22Rv1 (cell line): ENCODE results near the gene FAM131A.

Experiments used
- H3K27ac ChIP-seq: fragments of 450-650 bp; 2 replicates; pipeline ENCODE4 v1.5.1; 2017
- ZFX ChIP-seq: fragments of 450-650 bp; IDR thresholded peaks from 2 replicates; pipeline ENCODE4 v1.6.1; 2017; ENCODE audit warnings: antibody characterized with exemption, borderline replicate concordance
- TF ChIP-seq, protein P1 (sequence below): fragments of 450-650 bp; IDR thresholded peaks from 2 replicates; pipeline ENCODE4 v1.5.1; 2017; ENCODE audit warnings: mild to moderate bottlenecking

FAM131A gene

DNA sequence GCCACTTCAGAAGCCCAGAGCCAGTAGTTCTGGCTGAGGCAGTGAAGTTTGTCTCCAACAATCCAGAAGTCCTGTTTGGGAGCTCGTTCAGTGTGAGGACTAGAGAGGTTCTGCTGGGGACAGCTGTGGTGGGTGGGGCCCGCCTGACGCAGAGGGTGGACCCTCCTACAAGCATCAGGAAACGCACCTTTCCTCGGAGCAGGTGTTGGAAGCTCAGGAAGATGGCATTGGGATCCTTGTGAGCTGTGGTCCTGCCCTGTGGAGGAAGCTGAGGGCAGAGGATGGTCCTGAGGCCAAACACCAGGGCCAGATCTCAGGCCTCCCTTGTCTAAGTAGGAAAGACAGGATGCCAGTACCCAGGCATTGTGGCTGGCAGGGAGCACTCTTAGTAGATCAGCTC, 35.5 kb downstream of the FAM131A start:
- no peak for TF ChIP-seq ZFX
- TF ChIP-seq, protein P1, sequence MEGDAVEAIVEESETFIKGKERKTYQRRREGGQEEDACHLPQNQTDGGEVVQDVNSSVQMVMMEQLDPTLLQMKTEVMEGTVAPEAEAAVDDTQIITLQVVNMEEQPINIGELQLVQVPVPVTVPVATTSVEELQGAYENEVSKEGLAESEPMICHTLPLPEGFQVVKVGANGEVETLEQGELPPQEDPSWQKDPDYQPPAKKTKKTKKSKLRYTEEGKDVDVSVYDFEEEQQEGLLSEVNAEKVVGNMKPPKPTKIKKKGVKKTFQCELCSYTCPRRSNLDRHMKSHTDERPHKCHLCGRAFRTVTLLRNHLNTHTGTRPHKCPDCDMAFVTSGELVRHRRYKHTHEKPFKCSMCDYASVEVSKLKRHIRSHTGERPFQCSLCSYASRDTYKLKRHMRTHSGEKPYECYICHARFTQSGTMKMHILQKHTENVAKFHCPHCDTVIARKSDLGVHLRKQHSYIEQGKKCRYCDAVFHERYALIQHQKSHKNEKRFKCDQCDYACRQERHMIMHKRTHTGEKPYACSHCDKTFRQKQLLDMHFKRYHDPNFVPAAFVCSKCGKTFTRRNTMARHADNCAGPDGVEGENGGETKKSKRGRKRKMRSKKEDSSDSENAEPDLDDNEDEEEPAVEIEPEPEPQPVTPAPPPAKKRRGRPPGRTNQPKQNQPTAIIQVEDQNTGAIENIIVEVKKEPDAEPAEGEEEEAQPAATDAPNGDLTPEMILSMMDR = no peak
- H3K27ac ChIP-seq = no peak overlapping the region

DNA sequence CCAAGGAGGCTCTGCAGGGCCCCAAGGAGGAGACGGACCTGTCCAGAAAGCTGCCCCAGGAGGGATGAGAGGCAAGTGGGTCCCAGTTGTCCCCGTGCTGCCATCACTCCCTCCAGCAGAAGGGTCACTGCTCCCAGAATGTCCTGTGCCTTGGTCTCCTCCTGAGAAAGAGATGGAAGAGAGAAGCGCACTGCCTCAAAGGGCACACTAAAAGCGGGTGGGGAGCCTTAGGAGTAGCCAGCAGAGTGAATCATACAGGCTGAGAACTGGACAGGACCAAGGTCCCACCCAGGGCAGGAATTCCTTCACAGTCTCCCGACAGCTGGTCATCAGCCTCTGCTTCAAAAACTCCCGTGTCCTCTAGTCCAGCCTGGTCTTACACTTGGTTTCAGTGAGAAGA, 36.0 kb downstream of the FAM131A start:
- TF ChIP-seq, protein P1 = no peak
- no peak for TF ChIP-seq ZFX
- H3K27ac ChIP-seq = no peak overlapping the region

DNA sequence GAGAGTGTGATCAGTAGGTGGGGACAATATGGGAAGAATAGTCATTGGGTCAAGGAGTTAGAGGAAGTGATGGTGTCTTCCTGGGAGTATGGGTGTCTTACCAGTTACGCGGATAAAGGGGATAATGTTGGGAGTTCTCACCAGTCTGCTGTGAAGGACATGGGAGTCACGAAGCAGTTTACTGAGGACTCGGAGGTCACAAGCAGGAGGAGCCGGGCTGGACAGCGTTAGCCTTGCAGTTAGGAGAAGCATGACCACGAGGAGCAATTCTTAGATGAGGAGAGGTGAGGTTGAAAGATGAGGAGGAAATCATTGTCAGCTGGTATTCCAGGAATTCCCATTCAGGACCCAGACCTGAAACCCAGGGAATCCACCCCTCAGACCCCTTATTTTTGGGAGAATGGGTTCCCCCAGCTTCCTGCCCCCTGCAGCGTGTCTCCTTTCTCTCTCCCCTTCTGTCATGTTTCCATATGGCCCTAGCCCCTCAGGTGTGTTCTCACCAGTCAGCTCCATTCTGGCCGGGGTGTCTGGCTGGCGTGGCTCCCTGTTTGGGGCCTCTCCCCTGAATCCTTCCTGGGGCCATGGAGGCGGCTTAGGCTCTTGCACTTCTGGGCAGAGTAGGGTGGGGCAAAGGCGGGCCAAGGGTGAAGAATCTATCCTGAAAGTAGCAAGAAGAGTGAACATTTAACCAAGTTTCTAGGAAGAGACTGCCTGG, 38.5 kb downstream of the FAM131A start:
- H3K27ac ChIP-seq = no peak overlapping the region
- no peak for TF ChIP-seq ZFX
- TF ChIP-seq, protein P1 = no peak

DNA sequence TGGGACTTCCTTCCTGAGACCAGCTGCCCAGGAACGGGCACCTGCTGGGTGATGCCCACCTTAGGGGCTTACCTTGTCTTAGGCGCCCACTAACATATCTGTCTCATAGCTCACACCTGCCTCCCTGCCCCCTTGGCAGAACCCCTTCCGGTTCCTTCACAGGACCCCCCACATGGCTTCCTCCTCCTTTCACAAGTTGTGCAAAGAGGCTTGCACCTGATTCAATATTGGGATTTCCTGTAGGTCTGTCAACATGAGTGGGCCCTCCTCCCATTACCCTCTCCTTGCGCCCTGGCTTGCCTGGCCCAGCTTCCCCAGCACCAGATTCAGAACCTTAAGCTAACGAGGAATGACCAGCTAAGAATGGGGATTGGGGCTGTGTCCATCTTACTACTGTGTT, 40.0 kb downstream of the FAM131A start:
- H3K27ac ChIP-seq = no peak overlapping the region
- TF ChIP-seq, protein P1 = no peak
- TF ChIP-seq ZFX = no peak

DNA sequence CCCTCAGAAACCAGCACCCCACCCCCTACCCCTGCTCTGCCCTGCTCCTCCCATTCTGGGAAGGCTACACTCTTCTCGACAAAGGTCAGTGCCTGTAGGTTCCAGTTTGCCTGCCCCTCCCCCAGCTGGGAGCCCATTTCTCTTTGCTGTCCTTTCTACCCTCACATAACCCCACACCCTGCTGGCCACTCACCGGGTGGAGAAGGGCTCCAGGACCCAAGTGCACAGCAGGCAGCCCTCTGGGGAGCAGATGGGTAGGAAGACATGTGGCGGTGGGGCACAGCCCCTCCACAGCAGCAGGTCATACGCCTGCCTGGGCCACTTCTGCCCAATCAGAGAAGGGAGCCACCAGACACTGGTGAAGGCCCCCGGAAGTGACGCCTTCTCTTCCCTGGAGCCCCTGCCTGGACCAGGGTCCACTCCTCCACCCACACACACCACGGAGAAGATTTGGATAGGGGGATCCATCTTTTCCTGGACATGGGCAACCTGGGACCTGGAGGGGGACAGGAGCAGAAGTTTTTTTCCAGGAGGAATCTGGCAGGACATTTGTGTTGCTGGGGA, 40.6 kb downstream of the FAM131A start, which contains the start of gene THPO:
THPO (minus strand) TSS at position 326 of the 564 bp plus-strand sequence. CDS start 1,948 bp downstream, outside the sequence.
- TF ChIP-seq ZFX = no peak
- TF ChIP-seq, protein P1 = no peak
- no peak within 1 kb of the TSS for H3K27ac ChIP-seq

DNA sequence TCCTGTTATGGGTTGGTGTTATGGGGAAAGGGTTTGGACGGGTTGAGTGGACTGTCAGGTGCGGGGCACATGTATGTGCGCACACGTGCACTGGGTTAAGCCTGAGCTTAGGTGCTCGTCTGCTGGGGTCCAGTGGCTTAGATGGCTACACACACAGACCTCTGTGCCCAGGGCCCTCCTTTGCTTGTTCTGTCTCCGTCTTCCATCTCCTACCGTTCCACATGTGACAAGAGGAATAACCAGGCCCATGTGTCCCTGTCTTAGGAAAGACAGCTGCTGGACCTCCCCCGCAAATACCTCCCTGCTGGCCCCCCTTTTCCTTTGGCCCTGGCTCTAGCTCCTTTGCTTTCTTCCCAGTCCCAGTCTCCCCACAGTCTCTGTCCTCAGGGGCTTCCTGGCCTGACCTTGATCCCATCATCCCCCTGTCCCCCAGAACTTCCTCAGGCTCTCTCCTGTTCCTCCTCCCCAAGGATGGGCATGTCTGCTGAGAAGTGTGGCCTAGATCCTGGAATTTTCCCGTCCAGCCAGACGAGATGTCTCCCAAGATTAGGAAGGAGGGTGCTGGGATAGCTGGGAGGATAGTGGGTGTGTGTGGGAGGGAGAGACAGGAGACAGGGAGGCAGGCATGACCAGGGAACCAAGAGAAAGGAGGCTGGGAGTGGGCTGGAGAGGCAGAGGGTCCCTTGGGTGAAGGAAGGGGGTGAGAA, 41.4 kb downstream of the FAM131A start:
- H3K27ac ChIP-seq = no peak overlapping the region
- TF ChIP-seq ZFX = no peak
- TF ChIP-seq, protein P1 = no peak
